GM21528 (cell line): ENCODE measurements around the gene KLRC4.
A peak's percentile ranks its signal among the peaks of the same experiment; 100 is the strongest.
"Not testable (repeated sequence)": the region's sequence is repeated elsewhere in the genome, so short reads cannot be mapped to it uniquely, and the experiment has no call there.

Source experiments
- ATAC-seq: cut with Tn5 transposase; IDR thresholded peaks from one replicate; pipeline ENCODE4 v1.9.1; 2021; ENCODE audit warnings: mild to moderate bottlenecking, moderate library complexity; ENCODE audit not compliant: unreplicated experiment, low FRiP score

Gene KLRC4

DNA sequence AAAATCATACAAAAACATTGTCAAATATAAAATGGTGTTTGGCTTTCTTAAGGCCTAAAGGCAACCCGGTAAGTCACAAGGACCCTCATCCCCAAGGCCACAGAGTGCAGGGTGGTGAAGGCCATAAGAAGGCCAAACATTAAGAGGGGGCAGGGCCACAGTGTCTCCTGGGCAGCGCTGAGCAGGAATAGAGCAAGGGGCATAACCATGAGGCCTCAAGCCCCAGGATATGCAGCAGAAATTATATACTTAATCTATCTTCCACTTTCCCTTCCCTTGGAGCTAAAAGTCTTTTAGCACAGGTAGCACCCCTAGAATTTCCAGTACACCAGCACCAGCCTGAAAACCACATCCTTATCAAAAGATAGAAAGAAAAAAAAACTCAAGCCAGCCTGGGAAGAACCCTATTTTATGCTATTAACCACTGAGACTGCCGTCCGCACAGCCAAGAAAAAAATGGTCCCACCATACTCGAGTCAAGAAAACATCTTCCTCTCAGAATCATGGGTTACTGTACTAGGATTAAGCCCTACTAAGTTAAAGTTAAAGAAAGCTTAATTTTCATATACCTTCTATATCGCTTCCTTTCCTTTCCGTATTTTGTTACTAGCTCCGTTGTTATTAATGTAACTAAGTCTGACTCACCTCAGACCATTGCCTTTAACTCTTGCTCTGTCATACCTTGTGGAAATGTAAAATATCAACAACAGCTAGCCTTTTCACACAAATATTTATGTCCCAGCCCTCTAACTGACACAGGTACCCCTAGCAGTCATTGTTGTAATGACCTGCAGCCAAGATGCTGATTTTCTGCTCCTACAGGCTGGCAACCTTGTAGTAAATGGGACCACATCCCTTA, 39.8 kb downstream of the KLRC4 start:
- ATAC-seq, result no peak

DNA sequence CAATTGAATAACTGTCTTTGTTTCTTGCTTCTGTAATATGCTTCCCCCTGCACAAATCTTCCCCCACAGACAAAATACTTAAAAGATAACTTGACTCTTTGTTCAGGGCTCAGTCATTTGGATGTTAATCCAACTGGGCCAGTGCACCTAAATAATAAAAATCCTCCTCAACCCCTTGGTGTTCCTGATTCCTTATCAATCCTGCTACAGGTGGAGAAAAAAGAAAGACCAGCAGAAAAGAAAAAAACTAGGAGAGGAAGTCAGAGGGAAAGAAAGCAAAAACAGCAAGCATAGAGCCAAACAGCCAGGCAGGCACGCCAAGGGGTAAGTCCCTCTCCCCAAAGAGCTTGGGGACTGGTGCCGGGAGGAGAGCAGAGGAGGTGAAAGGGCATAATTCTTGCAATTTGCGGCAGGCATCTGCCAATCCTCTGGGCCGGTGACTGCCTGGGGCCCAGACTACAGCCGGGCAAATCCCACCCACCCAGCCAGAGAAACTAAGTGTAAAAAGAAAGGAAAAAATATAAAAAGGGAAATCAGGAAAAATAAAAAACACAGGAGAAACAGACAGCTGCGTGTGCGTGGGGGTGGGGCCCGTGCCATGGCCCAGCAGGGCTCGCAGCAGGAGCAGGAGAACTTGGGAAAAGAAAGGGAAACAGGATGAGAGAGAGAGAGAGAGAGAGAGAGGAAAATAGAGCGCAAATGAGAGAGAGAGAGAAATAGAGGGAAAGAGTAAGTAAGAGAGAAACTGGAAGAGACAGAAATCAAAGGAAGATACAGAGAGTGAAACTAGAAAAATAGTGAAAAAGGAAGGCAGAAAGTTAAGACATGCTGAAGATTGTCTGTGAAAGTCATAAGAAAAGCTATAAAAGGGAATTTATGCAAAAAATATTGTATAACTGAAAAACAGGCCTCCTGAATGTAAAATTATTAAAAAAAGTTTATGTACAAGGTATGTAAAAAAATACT, 41.1 kb downstream of the KLRC4 start:
- ATAC-seq, result no peak

DNA sequence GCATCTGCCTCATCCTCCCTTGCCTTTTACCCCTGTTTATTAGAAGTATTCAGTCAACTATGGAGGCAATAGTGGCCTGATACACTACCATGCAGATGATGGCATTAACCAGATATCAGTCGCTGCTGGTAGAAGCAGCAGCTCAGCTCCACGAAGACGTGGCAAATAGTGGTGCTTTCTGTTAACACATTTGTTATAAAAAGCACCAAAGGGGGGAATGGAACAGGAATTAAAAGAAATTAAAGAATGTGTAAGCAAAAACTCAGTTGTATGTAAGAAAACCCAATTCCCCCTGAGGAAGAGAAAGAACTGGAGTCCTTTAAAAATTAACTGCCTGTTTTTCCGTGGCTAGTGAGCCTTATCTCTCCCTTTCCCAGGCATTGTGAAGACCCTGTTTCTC, 41.8 kb downstream of the KLRC4 start:
- not testable (repeated sequence) for ATAC-seq

DNA sequence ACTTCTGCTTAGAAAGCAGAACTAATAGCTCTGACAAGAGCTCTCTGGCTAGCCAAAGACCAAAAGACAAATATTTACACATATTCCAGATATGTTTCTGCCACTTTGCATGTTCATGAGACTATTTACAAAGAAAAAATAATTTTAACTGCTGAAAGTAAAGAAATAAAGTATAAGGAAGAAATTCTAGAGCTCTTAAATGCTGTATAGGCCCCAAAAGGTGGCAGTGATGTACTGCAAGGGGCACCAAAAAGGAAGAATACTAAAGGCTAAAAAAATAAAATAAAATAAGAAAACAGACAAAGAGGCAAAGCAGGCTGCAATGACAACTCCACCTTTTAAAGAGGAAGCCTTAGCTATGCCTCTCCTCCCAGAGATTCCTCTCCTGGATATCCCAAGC, 42.7 kb downstream of the KLRC4 start:
- ATAC-seq, result no peak

DNA sequence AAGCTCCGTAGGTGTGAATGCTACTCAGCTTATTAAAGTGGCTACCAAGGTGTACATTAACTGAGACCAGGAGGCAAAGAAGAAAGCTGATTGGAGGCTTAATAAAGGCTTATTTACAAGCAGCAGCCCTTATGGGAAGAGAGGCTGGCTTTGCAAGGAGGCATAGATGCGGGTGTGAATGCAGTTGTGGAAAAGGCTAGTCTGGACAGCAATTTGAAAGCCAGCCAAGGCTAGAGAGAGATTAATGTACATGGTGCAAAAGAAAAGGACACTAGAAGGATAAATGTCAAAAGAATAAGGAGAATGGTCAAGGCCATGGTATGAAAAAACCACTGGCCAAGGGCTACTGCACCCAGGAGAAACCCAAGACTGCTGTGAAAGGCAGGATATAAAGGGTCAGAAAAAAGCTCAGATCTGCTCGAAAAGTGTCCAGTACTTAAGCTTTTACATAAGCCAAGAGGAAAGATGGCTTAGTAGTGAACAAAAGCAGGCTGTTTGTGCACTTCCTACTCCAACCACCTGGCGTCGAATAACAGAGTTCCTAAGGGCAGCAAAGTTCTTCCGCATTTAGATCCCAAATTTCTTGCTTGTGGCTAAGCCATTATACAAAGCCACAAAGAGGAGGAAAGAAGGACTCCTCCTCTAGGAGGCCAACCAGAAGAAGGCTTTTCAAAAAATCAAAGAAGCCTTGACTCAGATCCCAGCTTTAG, 43.7 kb downstream of the KLRC4 start:
- no peak for ATAC-seq

DNA sequence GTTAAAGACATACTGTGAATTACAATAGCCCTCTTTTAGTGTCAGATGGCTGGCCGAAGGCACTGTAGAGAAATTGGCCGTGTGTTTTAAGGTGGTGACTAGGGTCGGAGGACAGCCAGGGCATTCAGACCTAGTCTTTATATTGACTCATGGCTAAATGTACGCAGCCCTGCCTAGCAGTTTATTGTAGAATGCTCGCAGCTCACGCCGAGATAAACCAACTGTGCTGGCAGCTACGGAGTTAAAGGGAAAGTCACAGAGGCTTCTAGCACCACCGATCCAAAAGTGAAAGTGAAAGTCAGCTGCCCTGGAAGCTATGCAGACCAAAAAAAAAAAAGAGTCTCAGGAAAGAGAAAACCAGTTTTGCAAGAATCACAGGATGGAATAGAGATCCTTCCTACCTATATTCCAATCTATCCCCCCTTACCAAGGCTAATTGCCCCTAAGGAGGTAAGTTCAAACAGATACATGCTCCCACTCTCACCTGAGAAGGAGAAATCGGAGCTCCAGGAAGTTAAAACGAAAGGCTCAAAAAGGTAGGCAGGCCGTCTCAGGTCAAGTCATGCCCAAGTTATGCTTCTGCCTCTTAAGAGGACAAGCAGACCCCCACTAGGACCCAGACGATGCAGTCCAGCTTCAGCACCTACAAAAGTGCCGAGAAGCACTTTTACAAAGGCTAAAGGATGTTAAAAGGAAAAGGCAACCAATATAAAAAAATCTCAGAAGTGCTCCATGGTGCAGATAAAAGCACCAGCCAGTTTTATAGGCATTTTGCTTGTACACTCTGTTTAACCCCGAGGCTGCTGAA, 44.5 kb downstream of the KLRC4 start:
- peak; percentile 60 for ATAC-seq

DNA sequence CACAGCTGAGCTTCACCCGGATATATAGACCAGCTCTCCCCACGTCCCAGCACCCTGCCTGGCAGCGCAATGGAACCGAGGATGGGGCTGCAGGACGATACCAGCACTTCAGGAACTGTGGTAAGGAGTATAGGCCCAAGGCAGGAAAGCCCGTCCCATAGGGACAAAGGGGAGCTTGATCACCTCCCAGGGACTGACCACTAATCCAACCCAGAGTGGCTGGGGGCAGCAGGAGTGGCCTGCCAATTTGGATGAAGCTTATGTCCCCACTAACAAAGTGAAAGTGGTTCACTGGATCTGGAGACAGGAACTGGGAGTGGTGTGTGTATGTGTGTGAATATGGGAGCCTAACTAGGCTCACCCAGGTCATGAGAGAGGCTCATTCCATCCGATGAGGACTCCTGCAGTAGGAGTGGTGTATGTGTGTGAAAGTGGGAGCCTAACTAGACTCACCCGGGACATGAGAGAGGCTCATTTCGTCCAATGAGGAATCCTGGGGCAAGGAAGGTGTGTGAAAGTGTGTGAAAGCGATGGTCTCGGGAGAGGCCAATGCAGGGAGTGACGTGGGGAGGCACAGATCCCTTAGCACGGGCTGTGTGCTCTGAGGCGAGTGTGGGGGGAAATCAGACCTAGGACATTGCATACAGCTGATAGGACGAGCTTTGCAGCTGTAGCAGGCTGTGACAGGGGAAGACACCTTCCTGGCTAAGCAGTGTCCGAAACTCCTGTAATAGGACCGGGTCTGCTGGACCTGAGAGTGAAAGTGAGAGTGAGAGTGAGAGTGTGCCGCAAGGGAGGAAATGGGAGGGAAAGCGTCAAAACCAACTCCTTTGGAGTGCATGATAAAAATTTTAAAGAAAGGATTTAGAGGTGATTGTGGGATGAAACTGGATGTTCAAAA, 45.4 kb downstream of the KLRC4 start:
- ATAC-seq, result peak; percentile 88

DNA sequence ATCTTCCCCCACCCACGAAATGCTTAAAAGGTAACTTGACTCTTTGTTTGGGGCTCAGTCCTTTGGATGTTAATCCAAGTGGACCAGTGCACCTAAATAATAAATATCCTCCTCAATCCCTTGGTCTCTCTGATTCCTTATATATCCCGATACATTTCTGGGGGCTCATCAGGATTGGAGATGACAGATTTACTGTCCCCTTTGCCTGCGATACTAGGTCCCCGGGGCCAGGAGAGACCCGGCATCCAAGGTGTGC, 46.0 kb downstream of the KLRC4 start:
- ATAC-seq, result no peak

DNA sequence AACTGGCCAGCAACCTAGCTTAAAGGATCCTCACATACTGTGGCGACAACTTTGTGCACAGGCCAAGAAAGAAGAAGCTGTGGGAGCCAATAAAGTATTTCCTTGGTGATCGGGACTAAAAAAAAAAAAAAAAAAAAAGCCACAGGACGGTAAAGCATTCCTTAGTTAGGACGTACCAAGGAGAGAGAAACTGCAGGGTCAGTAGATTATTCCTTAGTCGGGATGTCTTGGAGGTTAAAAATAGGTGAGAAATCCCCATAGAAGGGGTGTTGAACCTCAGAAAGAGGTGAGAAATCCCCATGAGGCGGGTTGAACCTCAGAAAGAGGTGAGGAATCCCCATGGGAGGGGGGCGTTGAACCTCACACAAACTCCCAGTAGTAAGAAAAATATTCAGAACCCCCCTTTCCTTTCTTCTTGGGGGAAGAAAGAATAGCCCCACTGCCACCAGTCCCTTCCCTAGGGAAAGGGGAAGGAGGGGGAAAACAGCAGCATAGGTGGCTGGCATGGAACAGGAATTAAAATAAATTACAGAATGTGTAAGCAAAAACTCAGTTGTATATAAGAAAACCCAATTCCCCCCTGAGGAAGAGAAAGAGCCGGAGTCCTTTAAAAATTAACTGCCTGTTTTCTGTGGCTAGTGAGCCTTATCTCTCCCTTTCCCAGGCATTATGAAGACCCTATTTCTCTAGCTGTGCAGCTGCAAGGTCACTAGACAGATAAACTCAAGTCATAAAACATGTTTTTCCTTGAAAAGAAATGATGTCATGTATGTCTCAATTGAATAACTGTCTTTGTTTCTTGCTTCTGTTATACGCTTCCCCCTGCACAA, 46.5 kb downstream of the KLRC4 start:
- no peak for ATAC-seq

DNA sequence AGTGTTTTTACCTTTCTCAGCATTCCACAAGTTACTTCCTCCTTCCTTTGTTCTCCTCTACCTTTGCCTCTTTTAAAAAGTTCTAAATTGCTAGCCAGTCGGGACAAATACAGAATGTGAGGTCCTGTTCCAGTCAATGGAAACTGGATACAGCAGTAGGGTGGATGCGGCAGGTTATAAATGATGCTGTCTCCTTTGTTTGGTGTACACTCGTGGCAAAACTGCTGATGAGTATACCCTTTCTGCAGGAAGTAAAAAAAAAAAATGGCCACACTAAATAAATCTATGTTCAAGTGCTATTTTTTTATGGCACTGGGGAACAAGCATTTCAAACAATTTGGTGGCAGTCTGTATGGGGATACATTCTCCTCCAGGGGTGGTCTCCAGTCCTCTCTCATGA, 47.2 kb downstream of the KLRC4 start:
- no peak for ATAC-seq

DNA sequence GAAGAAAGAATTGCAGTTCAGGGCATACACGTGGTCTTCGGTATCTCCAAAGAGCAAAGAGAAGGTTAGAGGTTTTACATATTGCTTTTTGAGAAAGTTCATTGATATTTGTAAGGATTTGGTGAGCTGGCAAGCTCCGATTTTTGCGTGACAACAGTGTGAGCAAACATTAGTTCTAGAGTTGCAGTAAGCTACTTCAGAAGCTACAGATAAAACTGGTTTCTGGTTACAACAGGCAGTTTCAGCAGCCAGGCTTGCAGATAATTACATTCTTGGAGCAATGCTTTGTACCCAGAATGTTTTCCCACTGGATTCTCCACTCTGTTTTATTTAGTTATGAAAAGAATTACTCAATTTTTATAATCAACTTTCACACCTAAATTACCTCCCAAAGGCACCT, 47.9 kb downstream of the KLRC4 start:
- ATAC-seq, result no peak

DNA sequence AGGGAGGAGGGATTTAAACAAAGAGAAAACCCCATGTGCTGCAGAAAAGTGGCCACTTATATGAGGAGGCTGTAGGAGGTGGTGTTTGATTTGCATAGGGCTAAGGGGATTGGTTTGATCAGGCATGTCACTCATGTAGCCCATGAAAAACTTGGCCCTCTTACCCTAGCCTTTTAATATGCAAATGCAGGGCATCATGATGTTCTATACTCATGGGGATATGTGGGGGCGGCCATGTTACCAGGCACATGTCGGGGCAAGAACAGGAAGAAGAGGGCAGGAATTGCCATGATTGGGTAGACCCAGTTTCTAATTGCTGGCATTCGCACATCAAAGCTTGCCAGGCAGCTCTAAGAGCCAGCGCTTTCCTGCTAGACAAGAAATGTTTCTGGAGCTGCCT, 48.5 kb downstream of the KLRC4 start:
- ATAC-seq, result no peak

DNA sequence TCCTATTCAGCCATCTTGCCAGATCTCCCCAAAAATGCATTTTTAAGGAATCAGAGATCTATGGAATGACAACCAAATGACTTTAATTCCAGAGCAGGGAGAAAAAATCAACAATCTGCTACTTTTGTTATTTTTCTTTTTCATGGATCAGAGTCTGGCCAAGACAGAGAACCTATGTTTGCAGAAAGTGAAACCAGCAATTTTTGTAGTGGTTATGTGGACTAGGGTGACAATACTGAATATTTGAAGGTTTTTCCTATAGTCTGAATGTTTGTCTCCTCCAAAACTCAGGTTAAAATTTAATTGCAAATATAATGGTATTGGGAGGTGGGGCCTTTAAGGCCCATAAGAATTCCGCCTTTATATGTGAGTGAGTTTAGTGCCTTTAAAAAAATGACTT, 50.6 kb downstream of the KLRC4 start:
- ATAC-seq, result no peak

DNA sequence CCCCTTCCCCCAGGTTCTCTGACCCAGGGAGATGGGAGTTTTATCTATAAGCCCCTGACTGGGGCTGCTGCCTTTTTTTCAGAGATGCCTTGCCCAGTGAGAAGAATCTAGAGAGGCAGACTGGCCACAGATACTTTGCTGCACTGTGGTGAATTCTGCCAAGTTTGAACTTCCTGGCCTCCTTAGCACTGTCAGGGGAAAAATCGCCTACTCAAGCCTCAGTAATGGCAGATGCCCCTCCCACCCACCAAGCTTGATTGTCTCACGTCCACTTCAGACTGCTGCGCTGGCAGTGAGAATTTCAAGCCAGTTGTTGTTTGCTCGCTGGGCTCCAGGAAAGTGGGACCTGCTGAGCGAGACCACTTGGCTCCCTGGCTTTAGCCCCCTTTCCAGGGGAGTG, 51.4 kb downstream of the KLRC4 start:
- ATAC-seq, result no peak
